WTC11 (cell line): Measurements from ENCODE around the gene MTHFD1L.

ENCODE experiments used
- ATF3 ChIP-seq: sonication (generic); formaldehyde crosslinking; conservative IDR thresholded peaks from 2 replicates; pipeline ENCODE4 v1.8.1; 2022; ENCODE audit warnings: mild to moderate bottlenecking, missing genetic modification reagents
- CREM ChIP-seq: sonication (generic); formaldehyde crosslinking; IDR thresholded peaks from 2 replicates; pipeline ENCODE4 v1.8.1; 2022; ENCODE audit warnings: mild to moderate bottlenecking, missing genetic modification reagents, moderate library complexity
- CTCF ChIP-seq: fragments of 200-600 bp; IDR thresholded peaks from 2 replicates; pipeline ENCODE4 v1.8.0; 2022; ENCODE audit warnings: antibody characterized with exemption
- FOXK1 ChIP-seq: sonication (generic); formaldehyde crosslinking; IDR thresholded peaks from 2 replicates; pipeline ENCODE4 v1.8.0; 2022; ENCODE audit warnings: mild to moderate bottlenecking, moderate library complexity, missing genetic modification reagents
- JUN ChIP-seq: sonication (generic); formaldehyde crosslinking; IDR thresholded peaks from 2 replicates; pipeline ENCODE4 v1.8.0; 2023; ENCODE audit warnings: mild to moderate bottlenecking, missing genetic modification reagents
- MXD4 ChIP-seq: fragments of 250-450 bp; sonication (Bioruptor Pico); IDR thresholded peaks from 2 replicates; pipeline ENCODE4 v1.8.0; 2021; ENCODE audit warnings: mild to moderate bottlenecking, moderate library complexity, borderline replicate concordance
- NFE2L1 ChIP-seq: sonication (generic); formaldehyde crosslinking; IDR thresholded peaks from 2 replicates; pipeline ENCODE4 v1.8.1; 2023; ENCODE audit warnings: missing genetic modification reagents
- NFYB ChIP-seq: sonication (generic); formaldehyde crosslinking; conservative IDR thresholded peaks from 2 replicates; pipeline ENCODE4 v1.8.0; 2022; ENCODE audit warnings: low read depth, missing genetic modification reagents
- PREB ChIP-seq: sonication (generic); formaldehyde crosslinking; IDR thresholded peaks from 2 replicates; pipeline ENCODE4 v1.8.1; 2022; ENCODE audit warnings: mild to moderate bottlenecking, missing genetic modification reagents, moderate library complexity, borderline replicate concordance
- PRRX2 ChIP-seq: fragments of 250-450 bp; sonication (Bioruptor Pico); IDR thresholded peaks from 2 replicates; pipeline ENCODE4 v1.8.0; 2021; ENCODE audit warnings: mild to moderate bottlenecking
- TCF7 ChIP-seq: sonication (generic); formaldehyde crosslinking; IDR thresholded peaks from 2 replicates; pipeline ENCODE4 v1.8.0; 2022; ENCODE audit warnings: mild to moderate bottlenecking, low read depth, missing genetic modification reagents, moderate library complexity
- TEAD4 ChIP-seq: sonication (generic); formaldehyde crosslinking; IDR thresholded peaks from 2 replicates; pipeline ENCODE4 v1.8.0; 2022; ENCODE audit warnings: mild to moderate bottlenecking, missing genetic modification reagents
- ZNF232 ChIP-seq: sonication (generic); formaldehyde crosslinking; IDR thresholded peaks from 2 replicates; pipeline ENCODE4 v1.8.0; 2022; ENCODE audit warnings: mild to moderate bottlenecking, missing genetic modification reagents

GRCh38 chr6:150830439-150831165, 34.9 kb upstream of the MTHFD1L start:
- TF ChIP-seq CTCF (no peak), PRRX2 (CRISPR knock-in tag) (no peak), ATF3 (CRISPR knock-in tag) (no peak), PREB (CRISPR knock-in tag) (no peak), NFYB (CRISPR knock-in tag) (no peak), CREM (no peak), ZNF232 (CRISPR knock-in tag) (no peak), FOXK1 (CRISPR knock-in tag) (no peak), MXD4 (CRISPR knock-in tag) (no peak), JUN (no peak), TEAD4 (CRISPR knock-in tag) (no peak), NFE2L1 (CRISPR knock-in tag) (no peak), TCF7 (CRISPR knock-in tag) (no peak)
